K562 (cell line): ENCODE data around the gene TPGS1. TPM values are rescaled to one million over a fixed set of nuclear protein-coding genes. Genes with fewer than 3 reads are reported as not detected.

Experiments
- BRCA1 ChIP-seq, 2 experiments: fragments of 450-650 bp in 1 of 2; sonication (generic) in 1 of 2; formaldehyde crosslinking in 1 of 2; IDR thresholded peaks; 2 replicates each; pipeline versions ENCODE4 v1.5.0 to v1.6.1; 2017 to 2020; ENCODE audit warnings: mild to moderate bottlenecking in 1 of 2, missing genetic modification reagents in 1 of 2
- CTBP1 ChIP-seq: fragments of 450-650 bp; IDR thresholded peaks from 2 replicates; pipeline ENCODE4 v1.6.1; 2016; ENCODE audit warnings: borderline replicate concordance
- CXXC5 ChIP-seq: fragments of 250-450 bp; sonication (Bioruptor Pico); IDR thresholded peaks from 2 replicates; pipeline ENCODE4 v1.8.0; 2022; ENCODE audit warnings: inconsistent platforms, mild to moderate bottlenecking, moderate library complexity
- DACH1 ChIP-seq: fragments of 450-650 bp; IDR thresholded peaks from 2 replicates; pipeline ENCODE4 v1.6.1; 2018; ENCODE audit not compliant: partially characterized antibody
- DPF2 ChIP-seq: fragments of 450-650 bp; IDR thresholded peaks from 2 replicates; pipeline ENCODE4 v1.6.1; 2016
- GABPB1 ChIP-seq: sonication (generic); formaldehyde crosslinking; IDR thresholded peaks from 2 replicates; pipeline ENCODE4 v1.8.0; 2022; ENCODE audit warnings: mild to moderate bottlenecking, missing genetic modification reagents
- HDAC1 ChIP-seq, 2 experiments: fragments of 450-650 bp; IDR thresholded peaks; 2 replicates each; pipeline ENCODE4 v1.6.1; 2016 to 2017; ENCODE audit warnings: inconsistent platforms in 1 of 2, mild to moderate bottlenecking in 1 of 2, moderate library complexity in 1 of 2
- RCOR1 ChIP-seq, 2 experiments: IDR thresholded peaks; 2 replicates each; pipeline ENCODE4 v1.6.1; 2012; ENCODE audit warnings: low read depth in 2 of 2, low read length in 2 of 2, borderline replicate concordance in 1 of 2, improper control_type of control experiment in 1 of 2
- SMARCE1 ChIP-seq: fragments of 450-650 bp; IDR thresholded peaks from 2 replicates; pipeline ENCODE4 v1.7.1; 2016; ENCODE audit warnings: mild to moderate bottlenecking
- TBP ChIP-seq: optimal IDR thresholded peaks from 2 replicates; pipeline ENCODE3; 2011; ENCODE audit warnings: low read depth, low read length, improper control_type of control experiment
- polyA plus RNA-seq, 8 experiments: library from polyadenylated mRNA; depleted of rRNA in 4 of 8; stranded (reverse) in 5 of 8; unstranded in 3 of 8; fragments of >200 nt; fragmentation: Nextera tagmentation in 2 of 8; fragmentation: Illumina TruSeq in 1 of 8; extraction: Ambion mirVana in 2 of 8; extraction: Trizol in 1 of 8; gene quantifications; 2 replicates each; pipeline versions ENCODE4 v1.2.1 to v1.2.3, GENCODE V29; 2011 to 2014; ENCODE audit warnings: inconsistent platforms in 1 of 8, missing spikeins in 1 of 8
- total RNA-seq, 7 experiments: library from RNA; depleted of rRNA in 6 of 7; stranded (reverse); fragments of >200 nt in 6 of 7; fragmentation: Illumina TruSeq in 2 of 7; extraction: Trizol in 2 of 7; gene quantifications; 2 replicates each; pipeline versions ENCODE4 v1.2.1 to v1.2.3, GENCODE V29; 2011 to 2021; ENCODE audit warnings: low replicate concordance in 1 of 7
- TF ChIP-seq, protein P1 (sequence below): sonication (generic); formaldehyde crosslinking; IDR thresholded peaks from 2 replicates; pipeline ENCODE4 v1.8.0; 2022; ENCODE audit warnings: missing genetic modification reagents, mild to moderate bottlenecking, borderline replicate concordance
- TF ChIP-seq, protein P2 (sequence below), 2 experiments: IDR thresholded peaks in 1 of 2; conservative IDR thresholded peaks in 1 of 2; 2 replicates each; pipeline ENCODE4 v1.6.1; 2016; ENCODE audit warnings: low read depth in 2 of 2, mild to moderate bottlenecking in 1 of 2, missing compliant biosample characterization in 1 of 2, missing genetic modification characterization in 1 of 2, moderate library complexity in 1 of 2
- TF ChIP-seq, protein P3 (sequence below): fragments of 450-650 bp; IDR thresholded peaks from 2 replicates; pipeline ENCODE4 v1.6.1; 2014; ENCODE audit warnings: low read depth, mild to moderate bottlenecking, moderate library complexity, borderline replicate concordance
- TF ChIP-seq, protein P4 (sequence below): fragments of 200-800 bp; sonication (Bioruptor generic); IDR thresholded peaks from 2 replicates; pipeline ENCODE4 v1.6.1; 2016; ENCODE audit warnings: missing genetic modification characterization, missing compliant biosample characterization

Gene TPGS1
- total and polyA plus RNA-seq, 9 of the 15 experiments (the other 6 are each of a cell fraction or from before 2014, with no cell fraction given), result 0.30 to 31.6 (median 1.2) TPM; not detected in 2

DNA sequence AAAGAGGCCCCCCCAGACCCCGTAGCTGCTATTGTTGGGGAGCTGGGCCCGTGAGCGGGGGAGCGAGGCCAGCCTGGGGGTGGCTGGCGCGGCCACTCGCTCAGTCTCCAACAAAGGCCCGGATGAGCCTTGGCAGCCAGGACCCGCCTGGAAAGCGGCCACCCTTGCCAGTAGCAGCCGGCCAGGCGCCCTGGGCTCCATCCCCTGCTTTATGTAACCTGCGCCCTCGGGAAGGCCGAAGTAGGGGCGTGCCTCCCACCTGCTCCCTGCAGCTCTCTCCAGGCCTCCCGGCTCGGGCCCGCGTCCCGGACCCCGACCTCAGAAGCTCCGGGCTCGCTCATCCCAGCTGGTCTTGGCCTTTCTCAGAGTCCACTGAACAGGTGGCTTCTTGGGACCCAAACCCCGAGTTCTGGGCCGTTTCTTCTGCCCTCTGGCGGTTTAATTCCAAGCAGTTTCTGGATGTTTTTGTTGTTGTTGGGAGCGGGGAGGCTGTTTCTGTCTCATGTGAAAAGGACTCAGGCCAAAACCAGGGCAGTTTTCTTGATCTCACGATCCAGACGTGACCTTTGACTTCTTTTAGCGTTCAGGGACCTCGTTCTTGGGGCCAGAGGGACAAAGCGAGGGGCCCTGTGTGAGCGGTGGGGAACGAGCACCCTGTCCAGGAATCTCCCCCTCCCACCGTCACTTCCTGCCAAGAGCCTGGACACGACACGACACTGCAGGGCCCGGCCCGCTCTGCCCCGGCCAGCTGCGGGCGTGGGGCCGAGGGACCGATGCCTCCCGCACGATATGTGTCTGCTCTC lies 25.5 kb downstream of the TPGS1 start (continued):
- TF ChIP-seq, protein P1, sequence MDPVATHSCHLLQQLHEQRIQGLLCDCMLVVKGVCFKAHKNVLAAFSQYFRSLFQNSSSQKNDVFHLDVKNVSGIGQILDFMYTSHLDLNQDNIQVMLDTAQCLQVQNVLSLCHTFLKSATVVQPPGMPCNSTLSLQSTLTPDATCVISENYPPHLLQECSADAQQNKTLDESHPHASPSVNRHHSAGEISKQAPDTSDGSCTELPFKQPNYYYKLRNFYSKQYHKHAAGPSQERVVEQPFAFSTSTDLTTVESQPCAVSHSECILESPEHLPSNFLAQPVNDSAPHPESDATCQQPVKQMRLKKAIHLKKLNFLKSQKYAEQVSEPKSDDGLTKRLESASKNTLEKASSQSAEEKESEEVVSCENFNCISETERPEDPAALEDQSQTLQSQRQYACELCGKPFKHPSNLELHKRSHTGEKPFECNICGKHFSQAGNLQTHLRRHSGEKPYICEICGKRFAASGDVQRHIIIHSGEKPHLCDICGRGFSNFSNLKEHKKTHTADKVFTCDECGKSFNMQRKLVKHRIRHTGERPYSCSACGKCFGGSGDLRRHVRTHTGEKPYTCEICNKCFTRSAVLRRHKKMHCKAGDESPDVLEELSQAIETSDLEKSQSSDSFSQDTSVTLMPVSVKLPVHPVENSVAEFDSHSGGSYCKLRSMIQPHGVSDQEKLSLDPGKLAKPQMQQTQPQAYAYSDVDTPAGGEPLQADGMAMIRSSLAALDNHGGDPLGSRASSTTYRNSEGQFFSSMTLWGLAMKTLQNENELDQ (CRISPR knock-in tag), result no peak
- TF ChIP-seq SMARCE1 (0 out of 2 replicates have a peak, but pooled peaks have one; percentile 20), CTBP1 (no peak; the same call in 1 of the 2 replicates), RCOR1 (IDR thresholded peaks at IDR 0.05; ENCODE audit: borderline replicate concordance in 1 of 2, low read depth in 2 of 2, low read length in 2 of 2) (no peak), HDAC1 (IDR thresholded peaks at IDR 0.05) (peak in 1 of 2 experiments; percentile 52; a peak in 1 of 4 replicates), BRCA1 (IDR thresholded peaks at IDR 0.05) (no peak), BRCA1 (CRISPR knock-in tag; IDR thresholded peaks at IDR 0.05) (0 out of 2 replicates have a peak, but pooled peaks have one; percentile 58), GABPB1 (CRISPR knock-in tag) (peak; percentile 44; the same call in 1 of the 2 replicates), DPF2 (peak; percentile 52), DACH1 (peak; percentile 51), CXXC5 (no peak; the same call in none of the 2 replicates), TBP (peak; percentile 8)
- TF ChIP-seq, protein P2, sequence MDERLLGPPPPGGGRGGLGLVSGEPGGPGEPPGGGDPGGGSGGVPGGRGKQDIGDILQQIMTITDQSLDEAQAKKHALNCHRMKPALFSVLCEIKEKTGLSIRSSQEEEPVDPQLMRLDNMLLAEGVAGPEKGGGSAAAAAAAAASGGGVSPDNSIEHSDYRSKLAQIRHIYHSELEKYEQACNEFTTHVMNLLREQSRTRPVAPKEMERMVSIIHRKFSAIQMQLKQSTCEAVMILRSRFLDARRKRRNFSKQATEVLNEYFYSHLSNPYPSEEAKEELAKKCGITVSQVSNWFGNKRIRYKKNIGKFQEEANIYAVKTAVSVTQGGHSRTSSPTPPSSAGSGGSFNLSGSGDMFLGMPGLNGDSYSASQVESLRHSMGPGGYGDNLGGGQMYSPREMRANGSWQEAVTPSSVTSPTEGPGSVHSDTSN (CRISPR knock-in tag; IDR thresholded peaks at IDR 0.05; ENCODE audit: low read depth), result no peak
- TF ChIP-seq, protein P2 (tag; conservative IDR thresholded peaks at IDR 0.05; ENCODE audit: low read depth), result no peak
- TF ChIP-seq, protein P3, sequence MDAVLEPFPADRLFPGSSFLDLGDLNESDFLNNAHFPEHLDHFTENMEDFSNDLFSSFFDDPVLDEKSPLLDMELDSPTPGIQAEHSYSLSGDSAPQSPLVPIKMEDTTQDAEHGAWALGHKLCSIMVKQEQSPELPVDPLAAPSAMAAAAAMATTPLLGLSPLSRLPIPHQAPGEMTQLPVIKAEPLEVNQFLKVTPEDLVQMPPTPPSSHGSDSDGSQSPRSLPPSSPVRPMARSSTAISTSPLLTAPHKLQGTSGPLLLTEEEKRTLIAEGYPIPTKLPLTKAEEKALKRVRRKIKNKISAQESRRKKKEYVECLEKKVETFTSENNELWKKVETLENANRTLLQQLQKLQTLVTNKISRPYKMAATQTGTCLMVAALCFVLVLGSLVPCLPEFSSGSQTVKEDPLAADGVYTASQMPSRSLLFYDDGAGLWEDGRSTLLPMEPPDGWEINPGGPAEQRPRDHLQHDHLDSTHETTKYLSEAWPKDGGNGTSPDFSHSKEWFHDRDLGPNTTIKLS, result 0 out of 2 replicates have a peak, but pooled peaks have one; percentile 20
- TF ChIP-seq, protein P4, sequence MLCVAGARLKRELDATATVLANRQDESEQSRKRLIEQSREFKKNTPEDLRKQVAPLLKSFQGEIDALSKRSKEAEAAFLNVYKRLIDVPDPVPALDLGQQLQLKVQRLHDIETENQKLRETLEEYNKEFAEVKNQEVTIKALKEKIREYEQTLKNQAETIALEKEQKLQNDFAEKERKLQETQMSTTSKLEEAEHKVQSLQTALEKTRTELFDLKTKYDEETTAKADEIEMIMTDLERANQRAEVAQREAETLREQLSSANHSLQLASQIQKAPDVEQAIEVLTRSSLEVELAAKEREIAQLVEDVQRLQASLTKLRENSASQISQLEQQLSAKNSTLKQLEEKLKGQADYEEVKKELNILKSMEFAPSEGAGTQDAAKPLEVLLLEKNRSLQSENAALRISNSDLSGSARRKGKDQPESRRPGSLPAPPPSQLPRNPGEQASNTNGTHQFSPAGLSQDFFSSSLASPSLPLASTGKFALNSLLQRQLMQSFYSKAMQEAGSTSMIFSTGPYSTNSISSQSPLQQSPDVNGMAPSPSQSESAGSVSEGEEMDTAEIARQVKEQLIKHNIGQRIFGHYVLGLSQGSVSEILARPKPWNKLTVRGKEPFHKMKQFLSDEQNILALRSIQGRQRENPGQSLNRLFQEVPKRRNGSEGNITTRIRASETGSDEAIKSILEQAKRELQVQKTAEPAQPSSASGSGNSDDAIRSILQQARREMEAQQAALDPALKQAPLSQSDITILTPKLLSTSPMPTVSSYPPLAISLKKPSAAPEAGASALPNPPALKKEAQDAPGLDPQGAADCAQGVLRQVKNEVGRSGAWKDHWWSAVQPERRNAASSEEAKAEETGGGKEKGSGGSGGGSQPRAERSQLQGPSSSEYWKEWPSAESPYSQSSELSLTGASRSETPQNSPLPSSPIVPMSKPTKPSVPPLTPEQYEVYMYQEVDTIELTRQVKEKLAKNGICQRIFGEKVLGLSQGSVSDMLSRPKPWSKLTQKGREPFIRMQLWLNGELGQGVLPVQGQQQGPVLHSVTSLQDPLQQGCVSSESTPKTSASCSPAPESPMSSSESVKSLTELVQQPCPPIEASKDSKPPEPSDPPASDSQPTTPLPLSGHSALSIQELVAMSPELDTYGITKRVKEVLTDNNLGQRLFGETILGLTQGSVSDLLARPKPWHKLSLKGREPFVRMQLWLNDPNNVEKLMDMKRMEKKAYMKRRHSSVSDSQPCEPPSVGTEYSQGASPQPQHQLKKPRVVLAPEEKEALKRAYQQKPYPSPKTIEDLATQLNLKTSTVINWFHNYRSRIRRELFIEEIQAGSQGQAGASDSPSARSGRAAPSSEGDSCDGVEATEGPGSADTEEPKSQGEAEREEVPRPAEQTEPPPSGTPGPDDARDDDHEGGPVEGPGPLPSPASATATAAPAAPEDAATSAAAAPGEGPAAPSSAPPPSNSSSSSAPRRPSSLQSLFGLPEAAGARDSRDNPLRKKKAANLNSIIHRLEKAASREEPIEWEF, result no peak
